A673 (cell line): ENCODE data around the gene ANO2. TPM values are rescaled to one million over a fixed set of nuclear protein-coding genes. Genes with fewer than 3 reads are reported as not detected.

Experiments used
- BruUV-seq: library from RNA; stranded (reverse); fragments of 400-500 nt; replicated peaks from 2 replicates; lab custom pipeline; 2021; lab: Mats Ljungman, UMichigan
- CTCF ChIA-PET: fragments of 300-600 bp; sonication (Branson Sonifier 250); formaldehyde crosslinking; loops from one replicate; lab custom pipeline; 2022; ENCODE audit warnings: antibody characterized with exemption; lab: Charles Lee
- POLR2A ChIA-PET: fragments of 300-600 bp; sonication (Branson Sonifier 250); formaldehyde crosslinking; loops from one replicate; lab custom pipeline; 2022; ENCODE audit warnings: antibody characterized with exemption; ENCODE audit not compliant: low non-redundant PET; lab: Charles Lee
- DNase-seq: peaks from one replicate; pipeline ENCODE4 v3.0.0-alpha.2; 2015; ENCODE audit warnings: low spot score
- H3K27ac ChIP-seq: fragments of 200-600 bp; sonication (generic); 2 replicates; pipeline ENCODE4 v1.5.1; 2016; ENCODE audit warnings: mixed run types, low read depth, mild to moderate bottlenecking, mixed read lengths, antibody characterized with exemption, low read length; ENCODE audit not compliant: poor library complexity, severe bottlenecking
- H3K27me3 ChIP-seq: fragments of 200-600 bp; sonication (generic); replicated peaks from 2 replicates; pipeline ENCODE4 v1.6.1; 2017; ENCODE audit warnings: mixed run types, low read depth, mild to moderate bottlenecking, mixed read lengths, antibody characterized with exemption, low read length; ENCODE audit not compliant: insufficient read depth, poor library complexity
- H3K36me3 ChIP-seq: fragments of 200-600 bp; sonication (generic); 2 replicates; pipeline ENCODE4 v1.6.1; 2016; ENCODE audit warnings: mixed run types, mild to moderate bottlenecking, mixed read lengths, antibody characterized with exemption, low read length; ENCODE audit not compliant: insufficient read depth, poor library complexity, severe bottlenecking
- H3K4me1 ChIP-seq: fragments of 200-600 bp; sonication (generic); 2 replicates; pipeline ENCODE4 v1.6.1; 2017; ENCODE audit warnings: mixed run types, mild to moderate bottlenecking, mixed read lengths, antibody characterized with exemption, low read length; ENCODE audit not compliant: insufficient read depth, poor library complexity, severe bottlenecking
- H3K4me3 ChIP-seq: fragments of 200-600 bp; sonication (generic); 2 replicates; pipeline ENCODE4 v1.5.1; 2016; ENCODE audit warnings: low read depth, mixed run types, mild to moderate bottlenecking, mixed read lengths, low read length; ENCODE audit not compliant: poor library complexity, severe bottlenecking
- H3K9me3 ChIP-seq: fragments of 200-600 bp; sonication (generic); 2 replicates; pipeline ENCODE4 v1.6.1; 2016; ENCODE audit warnings: mixed run types, low read depth, mild to moderate bottlenecking, mixed read lengths, antibody characterized with exemption, low read length; ENCODE audit not compliant: poor library complexity, severe bottlenecking
- EZH2 ChIP-seq: fragments of 200-600 bp; sonication (generic); IDR thresholded peaks from 2 replicates; pipeline ENCODE4 v1.6.1; 2017; ENCODE audit warnings: borderline replicate concordance, low read depth, mild to moderate bottlenecking, mixed read lengths, antibody characterized with exemption, low read length; ENCODE audit not compliant: poor library complexity, severe bottlenecking
- intact Hi-C: fragments of 100-400 bp; cut with micrococcal nuclease; formaldehyde crosslinking; loops from one replicate; pipeline ENCODE4 v1.10.0; 2022; ENCODE audit not compliant: unreplicated experiment
- total RNA-seq: library from RNA; stranded (reverse); gene quantifications from 2 replicates; pipeline ENCODE4 v1.2.3, GENCODE V29; 2021
- TF ChIP-seq, protein P1 (sequence below): fragments of 300-800, 200-600 bp; sonication (generic); conservative IDR thresholded peaks from 2 replicates; pipeline ENCODE4 v1.5.1; 2017; ENCODE audit warnings: low read depth, mild to moderate bottlenecking, antibody characterized with exemption, low read length, moderate library complexity, mixed read lengths

ANO2 gene
- total RNA-seq, 1 experiment from 2014 or later = not detected

DNA sequence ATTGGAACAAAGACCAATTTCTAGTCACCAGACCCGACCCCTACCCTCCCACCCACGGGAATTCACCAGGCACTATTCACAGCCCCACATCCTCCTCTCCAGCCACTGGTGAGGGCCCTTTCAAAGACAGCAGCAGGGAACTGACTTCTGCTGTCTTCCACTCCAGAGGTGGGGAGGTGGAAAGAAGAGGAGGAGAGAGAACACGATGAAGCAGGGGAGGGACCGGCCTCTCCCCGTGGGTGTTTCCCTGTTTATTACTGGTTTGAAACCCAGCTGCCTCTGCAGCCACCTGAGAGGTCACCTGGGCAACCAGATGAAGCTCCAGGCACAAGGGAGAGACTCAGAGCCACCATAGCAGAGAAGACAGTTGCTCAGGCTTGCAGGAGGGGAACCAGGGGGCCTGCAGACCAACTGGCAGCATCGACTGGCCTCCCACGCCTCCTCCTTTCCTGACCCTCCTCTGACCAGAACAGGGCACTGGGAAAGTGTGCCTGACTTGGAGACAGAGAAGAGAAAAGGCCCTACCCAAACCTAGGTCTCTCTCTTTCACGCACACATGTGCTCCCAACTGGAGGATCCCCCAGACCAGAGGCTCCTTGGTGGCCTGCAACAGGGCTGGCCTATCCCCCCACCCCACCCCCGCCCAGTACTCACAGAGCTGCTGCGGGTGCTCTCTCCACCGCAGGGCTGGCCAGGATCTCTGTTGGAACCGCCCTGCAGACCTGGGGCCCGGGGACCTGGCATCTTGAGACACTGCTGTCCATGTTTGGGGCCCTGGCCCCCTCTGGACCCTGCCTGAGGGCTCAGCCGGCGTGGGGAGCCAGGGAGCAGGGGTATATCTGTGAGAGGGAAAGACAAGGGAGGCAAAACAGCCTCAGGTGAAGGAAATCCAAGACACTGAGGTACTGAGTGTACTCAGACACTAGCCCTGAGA lies 22.8 kb downstream of the ANO2 start:
- no peak for DNase-seq
- intact Hi-C loops = no loop called here
- no peaks in the 10 kb centered on the region for H3K9me3 ChIP-seq
- TF ChIP-seq, protein P1, sequence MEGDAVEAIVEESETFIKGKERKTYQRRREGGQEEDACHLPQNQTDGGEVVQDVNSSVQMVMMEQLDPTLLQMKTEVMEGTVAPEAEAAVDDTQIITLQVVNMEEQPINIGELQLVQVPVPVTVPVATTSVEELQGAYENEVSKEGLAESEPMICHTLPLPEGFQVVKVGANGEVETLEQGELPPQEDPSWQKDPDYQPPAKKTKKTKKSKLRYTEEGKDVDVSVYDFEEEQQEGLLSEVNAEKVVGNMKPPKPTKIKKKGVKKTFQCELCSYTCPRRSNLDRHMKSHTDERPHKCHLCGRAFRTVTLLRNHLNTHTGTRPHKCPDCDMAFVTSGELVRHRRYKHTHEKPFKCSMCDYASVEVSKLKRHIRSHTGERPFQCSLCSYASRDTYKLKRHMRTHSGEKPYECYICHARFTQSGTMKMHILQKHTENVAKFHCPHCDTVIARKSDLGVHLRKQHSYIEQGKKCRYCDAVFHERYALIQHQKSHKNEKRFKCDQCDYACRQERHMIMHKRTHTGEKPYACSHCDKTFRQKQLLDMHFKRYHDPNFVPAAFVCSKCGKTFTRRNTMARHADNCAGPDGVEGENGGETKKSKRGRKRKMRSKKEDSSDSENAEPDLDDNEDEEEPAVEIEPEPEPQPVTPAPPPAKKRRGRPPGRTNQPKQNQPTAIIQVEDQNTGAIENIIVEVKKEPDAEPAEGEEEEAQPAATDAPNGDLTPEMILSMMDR = no peak
- TF ChIP-seq EZH2 = no peak
- no peaks in the 10 kb centered on the region for H3K4me1 ChIP-seq
- peaks cover 30% of the 10 kb centered on the region for H3K27me3 ChIP-seq
- POLR2A ChIA-PET = no interaction called here
- CTCF ChIA-PET = no interaction called here
- BruUV-seq = no TSS peak
- no peak overlapping the region for H3K4me3 ChIP-seq
- H3K36me3 ChIP-seq = no peaks in the 10 kb centered on the region
- no peak overlapping the region for H3K27ac ChIP-seq

DNA sequence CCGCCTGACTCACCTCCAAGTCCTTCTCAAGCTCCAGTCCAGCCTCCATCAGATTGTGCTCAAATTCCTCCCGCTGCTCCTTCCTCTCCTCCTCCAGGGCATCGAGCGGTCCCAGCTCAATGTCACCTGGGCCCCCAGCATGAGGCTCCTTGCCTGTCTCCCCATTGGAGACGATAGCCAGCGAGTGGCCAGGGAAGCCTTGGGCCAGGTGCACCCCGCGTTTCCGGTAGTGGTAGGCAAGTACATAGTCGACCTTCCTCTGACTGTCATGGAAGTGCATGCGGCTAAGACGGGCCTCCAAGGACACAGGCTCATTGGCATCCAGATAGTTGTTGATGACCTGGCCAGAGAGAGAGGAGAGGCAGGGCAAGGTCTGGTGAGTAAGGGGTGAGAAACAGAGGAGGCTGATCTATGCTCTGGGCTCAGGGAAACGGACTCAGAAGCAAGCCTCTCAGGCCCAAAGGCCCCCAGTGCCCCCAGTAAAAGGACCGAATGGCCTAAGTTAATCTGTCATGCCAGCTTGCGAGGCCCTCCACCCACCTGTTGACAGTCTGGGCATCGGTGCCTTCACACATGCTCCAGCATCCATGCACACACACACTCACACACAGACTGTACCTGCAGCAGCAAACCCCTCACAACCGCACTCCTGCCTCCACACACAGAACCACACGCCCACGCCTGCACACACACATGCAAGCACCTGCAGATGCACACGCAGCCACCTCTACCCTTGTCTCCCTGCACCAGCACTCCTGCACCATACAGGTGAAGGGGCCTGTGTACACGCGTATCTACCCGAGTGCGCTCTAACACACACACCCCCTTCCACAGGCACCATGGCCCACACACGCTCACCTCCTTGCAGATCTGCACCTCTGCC lies 23.8 kb downstream of the ANO2 start:
- ChIA-PET CTCF (no interaction called here), POLR2A (no interaction called here)
- Histone ChIP-seq H3K9me3 (no peaks in the 10 kb centered on the region), H3K36me3 (no peaks in the 10 kb centered on the region), H3K4me3 (no peak overlapping the region), H3K27ac (no peak overlapping the region), H3K4me1 (no peaks in the 10 kb centered on the region), H3K27me3 (peaks cover 27% of the 10 kb centered on the region)
- no peak for DNase-seq
- intact Hi-C loops = no loop called here
- TF ChIP-seq EZH2 = no peak
- TF ChIP-seq, protein P1 = no peak
- no TSS peak for BruUV-seq

DNA sequence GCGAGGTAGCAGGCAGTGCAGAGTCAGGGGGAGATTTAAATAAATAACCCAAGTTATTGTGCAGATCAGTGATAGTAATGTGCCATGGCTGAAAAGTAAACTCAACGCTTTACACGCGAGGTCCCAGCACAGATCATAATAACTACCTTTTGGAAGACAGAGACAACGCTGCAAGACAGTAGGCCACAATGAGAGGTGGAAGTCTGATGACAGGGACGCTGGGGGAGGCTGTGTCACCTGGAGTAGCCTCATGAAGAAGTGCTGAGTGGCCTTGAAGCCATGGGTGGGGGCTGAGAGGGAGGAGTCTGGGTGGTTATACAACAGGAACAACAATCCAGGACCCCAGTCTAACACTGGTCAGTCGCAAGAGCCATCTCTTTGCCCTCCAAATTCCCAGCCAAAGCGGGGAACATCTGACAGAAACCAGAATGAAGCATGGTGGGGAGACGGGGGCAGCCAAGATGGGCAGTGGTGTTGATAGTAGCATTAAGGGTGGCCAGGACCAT lies 28.2 kb downstream of the ANO2 start:
- Histone ChIP-seq H3K4me3 (no peak overlapping the region), H3K27me3 (peaks cover 17% of the 10 kb centered on the region), H3K27ac (no peak overlapping the region), H3K4me1 (no peaks in the 10 kb centered on the region), H3K36me3 (no peaks in the 10 kb centered on the region), H3K9me3 (no peaks in the 10 kb centered on the region)
- intact Hi-C loops = loop anchor here (10.0 kb wide), 1 partner anchor 118 kb away; no protein-coding TSS in a partner anchor
- ChIA-PET CTCF (no interaction called here), POLR2A (no interaction called here)
- no peak for DNase-seq
- TF ChIP-seq, protein P1 = no peak
- TF ChIP-seq EZH2 = no peak
- no TSS peak for BruUV-seq
